ENCODE data around the gene BCL6. TPM values are rescaled to one million over a fixed set of nuclear protein-coding genes. Genes with fewer than 3 reads are reported as not detected.

BCL6 gene
- polyA plus RNA-seq, 3 donors: 10.6 to 16.8 (median 12.8) TPM

DNA sequence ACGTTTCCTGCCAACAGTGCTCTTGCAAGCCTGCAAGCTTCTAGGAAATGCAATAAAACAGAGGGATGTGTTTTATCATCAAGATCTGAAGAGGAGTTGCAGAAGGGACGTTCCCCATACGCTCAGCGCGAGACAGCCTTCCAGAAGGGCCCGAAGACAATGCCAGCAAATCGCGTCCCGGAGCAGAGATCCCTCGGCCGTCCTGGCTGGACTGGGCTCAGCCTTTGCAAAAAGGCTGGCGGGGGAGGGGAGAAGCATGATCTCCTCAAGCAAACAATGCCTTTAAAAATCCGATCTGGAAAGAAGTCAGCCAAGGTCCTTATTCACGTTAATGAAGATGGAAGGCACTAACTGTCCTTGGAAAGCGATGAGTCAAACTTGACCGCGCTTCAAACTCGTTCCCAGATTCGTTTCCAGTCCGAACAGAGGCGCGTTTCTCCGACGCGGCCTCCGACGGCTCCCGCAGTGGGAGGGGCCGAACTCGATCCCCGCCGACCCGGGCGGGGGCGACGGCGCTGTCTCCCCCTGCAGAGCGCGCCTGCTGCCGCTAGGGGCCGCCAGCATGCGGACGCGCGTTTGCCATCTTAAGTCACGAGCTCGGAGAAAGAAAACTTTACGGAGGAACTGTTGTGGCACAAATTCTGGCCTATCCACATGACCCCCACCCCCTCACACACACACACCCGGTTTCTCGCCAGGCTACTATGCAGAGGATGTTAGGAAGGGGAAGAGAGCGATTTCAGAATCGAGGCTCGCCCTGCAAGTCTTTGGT is 5.5 kb downstream of the BCL6 start:
- DNase-seq: peak; percentile 88

DNA sequence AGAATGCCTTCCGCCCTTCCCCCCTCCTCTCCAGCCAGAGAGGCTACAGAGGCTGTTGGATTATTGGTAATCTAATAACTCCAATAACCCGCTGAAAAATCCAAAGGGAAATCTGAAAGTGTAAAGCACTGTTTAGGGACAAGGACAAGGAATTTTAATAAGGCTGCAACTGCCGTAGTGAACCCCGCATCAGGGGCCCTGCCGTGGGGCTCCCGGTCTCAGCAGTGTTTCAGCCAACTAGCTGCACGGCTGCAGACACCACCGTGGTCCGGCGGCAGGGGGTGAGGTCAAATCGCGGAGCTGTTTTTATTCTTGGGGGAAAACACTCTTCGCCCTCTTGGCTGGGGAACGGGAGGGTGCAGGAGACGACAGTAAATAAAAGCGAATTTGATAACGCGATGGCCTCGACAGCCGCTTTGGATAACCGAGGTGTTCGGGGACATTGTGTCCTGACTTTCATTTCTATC is 6.1 kb downstream of the BCL6 start:
- DNase-seq: no peak

DNA sequence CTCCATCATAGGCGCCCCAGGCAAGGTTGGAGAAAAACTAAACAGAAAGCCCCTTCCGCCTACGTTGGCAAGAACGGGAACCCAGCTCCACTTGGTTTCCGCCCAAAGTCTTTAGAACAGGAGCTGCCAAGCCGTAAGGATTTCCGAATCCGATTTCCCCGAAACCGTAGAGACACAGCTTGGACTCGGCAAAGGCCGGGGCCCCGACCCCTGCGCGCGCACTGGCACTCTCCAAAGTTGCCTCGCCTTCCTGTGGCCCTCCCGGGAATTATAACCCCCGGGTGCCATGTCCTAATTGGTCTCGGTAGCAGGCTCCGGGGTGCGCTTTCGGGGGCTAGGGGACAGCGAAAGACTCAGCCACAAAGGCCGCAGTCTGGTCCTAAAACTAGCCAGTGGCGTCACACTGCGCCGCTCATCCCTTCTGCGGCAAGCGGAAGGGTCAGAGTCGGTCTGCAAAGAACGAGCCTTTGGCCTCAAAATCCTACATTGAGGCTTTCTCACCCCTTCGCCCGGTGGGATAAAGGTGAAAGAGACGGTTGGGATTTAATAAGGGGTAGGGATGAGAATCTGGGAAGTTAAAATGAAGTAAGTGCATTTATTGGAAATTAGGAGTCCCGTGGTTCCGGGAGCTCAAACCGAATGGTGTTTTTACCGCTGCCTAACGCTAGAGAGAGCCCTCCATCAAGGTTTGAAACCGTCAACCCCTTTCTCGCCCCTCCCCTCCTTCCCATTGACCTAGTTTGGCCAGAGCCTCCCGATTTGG is 6.8 kb downstream of the BCL6 start:
- peak; percentile 93 for DNase-seq

DNA sequence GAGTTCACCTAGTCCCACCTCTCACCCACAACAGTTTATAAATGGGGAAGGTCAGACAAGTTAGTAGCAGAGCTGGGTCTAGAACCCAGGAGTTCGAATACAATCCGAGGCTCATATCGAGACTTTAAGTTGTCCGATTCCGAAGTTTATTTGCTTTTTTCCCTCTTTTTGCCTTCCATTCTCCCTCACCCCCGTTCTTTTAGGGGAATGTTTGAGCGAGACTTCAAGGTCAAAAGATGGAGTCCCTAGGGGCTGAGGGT is 7.3 kb downstream of the BCL6 start:
- DNase-seq: no peak

DNA sequence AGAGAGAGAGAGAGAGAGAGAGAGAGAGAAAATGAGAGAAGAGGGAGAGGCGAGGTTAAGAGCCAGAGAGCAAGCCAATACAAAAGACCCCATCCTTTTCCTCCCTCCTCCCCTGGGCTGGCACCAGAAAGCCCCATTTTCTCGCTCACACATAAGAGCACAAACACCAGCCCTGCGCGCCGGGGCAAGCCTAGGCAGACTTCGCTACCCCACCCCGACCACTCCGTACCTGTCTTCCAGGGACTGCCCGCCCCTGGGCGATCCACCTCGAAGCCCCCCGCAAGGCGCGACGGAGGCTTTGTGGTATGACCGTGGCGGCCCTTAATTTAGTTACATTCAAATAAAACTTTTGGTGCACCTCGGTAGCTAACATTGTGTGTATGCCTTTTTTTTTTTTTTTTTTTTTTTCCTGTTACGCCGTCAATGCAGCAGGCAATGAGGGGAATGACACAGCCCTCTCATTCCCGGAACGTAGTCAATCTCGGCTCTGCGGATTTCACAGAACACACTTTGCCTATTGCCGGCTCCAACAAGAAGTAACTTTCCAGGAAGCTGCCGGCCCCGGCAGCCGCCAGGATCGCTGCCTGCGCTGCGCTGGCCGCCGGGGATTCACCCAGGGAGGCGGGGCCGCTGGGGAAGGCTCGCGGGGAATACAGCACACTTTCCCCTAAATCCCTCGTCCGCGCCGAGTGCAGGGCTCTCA is 7.7 kb downstream of the BCL6 start:
- DNase-seq: no peak

DNA sequence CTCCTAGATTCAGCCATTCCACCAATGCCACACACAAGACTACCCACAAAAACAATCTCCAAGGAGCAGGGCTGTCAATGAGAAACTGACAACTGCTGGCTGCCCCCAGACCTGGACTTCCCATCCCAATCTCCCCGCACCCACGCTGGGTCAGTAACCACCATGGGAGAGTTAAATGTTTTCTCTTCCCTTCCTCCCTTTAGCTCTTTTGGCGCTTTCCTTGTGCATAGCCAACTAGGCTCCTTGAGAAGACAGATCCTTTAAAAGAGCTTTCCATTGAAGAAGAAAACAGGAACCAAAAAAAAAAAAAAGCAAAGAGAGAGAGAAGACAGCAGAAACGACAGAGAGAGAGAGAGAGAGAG is 8.3 kb downstream of the BCL6 start:
- no peak for DNase-seq

DNA sequence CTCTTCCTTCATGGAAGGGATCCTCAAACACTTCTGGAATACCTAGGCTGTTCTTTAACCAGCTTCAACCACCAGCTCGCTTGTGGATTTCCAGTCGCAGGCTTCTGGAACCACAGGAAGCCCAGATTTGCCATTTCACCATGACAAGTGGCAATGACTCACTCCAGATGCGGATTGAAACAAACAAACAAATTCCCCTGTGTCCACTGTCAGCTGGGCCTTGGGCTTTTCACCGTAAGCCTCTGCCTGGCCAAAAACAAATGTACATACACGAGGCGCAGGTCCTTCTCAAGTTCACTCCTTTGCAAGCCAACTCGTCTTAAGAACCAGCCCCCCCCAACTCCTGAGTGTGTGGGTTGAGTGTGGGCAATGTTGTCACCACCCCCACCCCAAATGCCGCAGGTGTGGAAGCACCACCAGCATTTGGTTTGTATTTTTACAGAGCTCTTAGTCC is 8.8 kb downstream of the BCL6 start:
- DNase-seq: no peak

DNA sequence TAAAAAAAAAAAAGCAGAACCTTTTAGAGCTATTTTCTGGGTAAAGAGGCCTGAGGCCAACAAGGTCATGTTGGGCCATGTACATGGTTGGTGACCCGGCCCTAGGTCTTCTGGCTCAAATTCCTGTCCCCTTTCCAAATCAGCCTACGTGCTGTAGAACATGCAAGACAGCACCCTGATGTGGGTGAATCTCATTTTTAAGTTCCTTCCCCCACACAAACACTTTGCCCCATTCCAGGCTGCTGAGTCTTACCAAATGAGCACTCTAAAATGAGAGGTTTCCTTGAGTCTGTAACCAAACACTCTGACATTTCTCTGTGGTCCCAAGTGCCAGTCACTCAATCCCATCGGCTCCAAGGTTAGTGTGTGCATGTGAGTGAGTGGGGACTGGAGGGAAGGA is 9.4 kb downstream of the BCL6 start:
- no peak for DNase-seq

DNA sequence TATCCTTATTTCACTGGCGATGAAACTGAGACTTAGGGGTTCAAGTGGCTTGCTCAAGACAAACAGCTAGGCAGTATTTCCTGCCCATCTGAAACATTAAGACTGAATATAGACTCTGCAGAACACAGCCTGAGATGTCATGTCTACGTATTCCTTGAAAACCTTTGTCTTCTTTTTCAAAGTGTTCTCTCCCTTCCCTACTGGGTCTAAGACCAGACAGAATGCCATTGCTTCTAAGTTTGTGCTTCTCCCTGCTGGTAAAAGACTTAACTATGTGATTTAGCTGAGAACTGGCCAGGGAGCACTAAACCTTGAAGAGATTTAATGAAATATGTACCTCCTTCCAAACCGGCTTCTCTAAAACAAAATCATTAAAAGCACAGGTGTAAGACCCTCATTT is 9.9 kb downstream of the BCL6 start:
- DNase-seq: no peak

DNA sequence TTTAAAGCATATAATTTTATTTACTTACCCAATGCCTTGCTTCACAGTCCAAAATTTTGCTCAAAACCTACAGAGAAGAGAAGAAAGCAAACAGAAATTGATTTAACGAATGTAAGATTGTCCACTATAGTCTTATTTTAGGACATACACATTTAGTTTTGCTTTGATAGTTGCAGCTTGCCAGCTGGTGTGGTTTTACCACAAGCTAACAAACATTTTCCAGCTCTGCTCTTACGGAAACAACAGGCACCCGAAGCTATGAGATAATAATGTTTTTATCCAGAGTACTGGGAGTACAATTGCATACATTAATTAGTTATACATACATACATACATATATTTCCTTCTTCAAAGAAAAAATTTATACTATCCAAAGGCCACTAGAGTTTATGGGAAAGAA is 10.4 kb downstream of the BCL6 start:
- DNase-seq: no peak

DNA sequence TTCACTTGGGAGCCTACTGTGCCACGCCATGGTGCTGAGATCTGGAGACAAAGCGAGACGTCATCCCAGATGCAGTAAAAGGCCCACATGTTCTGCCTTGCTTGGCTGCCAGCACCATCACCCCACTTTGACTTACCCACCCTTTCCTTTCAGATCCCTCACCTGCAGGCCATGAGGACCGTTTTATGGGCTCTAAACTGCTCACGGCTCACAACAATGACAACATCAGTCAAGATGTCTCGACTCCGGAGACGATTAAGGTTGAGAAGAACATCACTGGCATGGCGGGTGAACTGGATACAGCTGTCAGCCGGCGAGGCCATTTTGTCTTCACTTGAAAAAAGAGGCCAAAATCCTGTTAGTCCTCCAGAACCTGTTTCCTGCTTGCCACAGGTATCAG is 11.9 kb downstream of the BCL6 start:
- no peak for DNase-seq

DNA sequence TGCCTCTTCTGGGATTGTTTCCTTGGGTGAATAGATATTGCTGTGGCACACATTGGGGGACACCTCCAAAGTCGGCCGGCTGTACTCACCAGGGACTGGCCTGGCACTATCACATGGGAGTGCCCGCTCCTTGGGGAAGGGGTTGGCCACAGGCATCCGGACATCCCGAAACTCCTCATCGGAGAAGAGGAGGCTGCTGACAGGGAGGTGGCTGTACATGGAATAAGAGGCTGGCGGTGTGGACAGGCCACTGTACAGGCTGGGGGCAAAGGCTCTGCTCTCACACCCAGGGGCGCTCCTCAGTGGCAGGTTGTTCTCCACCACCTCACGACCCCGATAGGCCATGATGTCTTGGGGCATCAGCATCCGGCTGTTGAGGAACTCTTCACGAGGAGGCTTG is 15.7 kb downstream of the BCL6 start:
- DNase-seq: no peak

DNA sequence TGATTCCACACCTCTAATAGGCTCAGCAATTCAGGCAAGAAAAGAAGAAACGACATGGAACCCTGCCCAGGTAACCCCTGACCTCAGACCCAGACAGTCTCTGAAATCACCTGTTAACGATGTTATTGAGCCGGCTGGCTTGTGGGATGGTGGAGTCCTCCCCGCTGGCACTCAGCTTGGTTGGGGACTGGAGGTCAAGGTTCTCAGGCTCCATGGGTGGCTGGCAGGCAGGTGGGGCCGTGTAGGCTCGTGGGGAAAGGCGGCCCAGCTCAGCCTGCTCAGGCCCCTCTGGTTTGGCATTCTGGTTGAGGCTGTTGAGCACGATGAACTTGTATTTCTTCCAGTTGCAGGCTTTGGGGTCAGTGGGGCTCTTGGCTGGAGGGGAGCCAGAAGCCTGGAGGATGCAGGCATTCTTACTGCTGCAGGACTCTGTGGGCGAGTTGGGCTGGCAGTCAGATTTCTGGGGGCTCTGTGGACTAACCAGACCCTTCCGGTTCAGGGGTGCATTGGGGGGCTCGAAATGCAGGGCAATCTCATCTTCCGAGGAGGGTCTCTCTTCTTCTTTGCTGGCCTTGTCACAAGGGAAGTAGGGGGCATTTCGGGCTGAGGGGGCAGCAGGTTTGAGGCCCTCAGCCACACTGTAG is 16.2 kb downstream of the BCL6 start:
- no peak for DNase-seq

DNA sequence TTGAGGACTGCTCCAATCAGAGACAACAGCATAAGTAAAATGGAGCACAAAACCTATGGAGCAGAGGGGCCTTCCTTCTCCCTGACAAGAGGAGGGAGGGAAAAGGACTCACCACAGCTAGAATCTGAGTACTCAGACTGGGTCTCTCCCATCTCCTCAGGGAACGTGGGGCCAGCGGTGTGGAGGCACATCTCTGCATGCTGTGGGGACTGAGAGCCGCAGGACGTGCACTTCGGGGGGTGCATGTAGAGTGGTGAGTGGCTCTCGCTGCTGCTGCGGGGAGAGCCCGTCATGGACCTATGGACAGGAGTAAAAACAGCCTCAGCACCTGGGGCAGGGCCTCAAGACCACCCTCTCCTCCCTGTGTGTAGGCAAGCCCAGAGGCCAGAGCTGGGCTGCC is 17.0 kb downstream of the BCL6 start:
- no peak for DNase-seq

DNA sequence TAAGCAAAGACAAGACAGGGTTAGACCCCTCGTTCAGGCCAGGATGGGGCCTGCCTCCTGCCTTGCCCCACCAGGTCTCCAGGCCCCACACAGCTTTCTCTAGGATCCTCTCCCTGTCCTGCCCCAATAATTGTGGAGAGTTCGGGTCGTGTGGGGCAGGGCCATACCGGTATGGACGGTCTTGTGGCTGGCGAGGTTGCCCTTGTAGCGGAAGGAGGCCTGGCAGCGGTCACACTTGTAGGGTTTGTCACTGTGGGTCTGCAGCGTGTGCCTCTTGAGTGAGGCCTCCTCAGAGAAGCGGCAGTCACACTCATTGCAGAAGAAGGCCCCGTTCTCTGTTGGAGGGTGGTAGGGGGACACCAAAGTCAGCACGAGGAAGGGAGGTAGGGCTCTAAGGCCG is 18.7 kb downstream of the BCL6 start:
- DNase-seq: no peak

DNA sequence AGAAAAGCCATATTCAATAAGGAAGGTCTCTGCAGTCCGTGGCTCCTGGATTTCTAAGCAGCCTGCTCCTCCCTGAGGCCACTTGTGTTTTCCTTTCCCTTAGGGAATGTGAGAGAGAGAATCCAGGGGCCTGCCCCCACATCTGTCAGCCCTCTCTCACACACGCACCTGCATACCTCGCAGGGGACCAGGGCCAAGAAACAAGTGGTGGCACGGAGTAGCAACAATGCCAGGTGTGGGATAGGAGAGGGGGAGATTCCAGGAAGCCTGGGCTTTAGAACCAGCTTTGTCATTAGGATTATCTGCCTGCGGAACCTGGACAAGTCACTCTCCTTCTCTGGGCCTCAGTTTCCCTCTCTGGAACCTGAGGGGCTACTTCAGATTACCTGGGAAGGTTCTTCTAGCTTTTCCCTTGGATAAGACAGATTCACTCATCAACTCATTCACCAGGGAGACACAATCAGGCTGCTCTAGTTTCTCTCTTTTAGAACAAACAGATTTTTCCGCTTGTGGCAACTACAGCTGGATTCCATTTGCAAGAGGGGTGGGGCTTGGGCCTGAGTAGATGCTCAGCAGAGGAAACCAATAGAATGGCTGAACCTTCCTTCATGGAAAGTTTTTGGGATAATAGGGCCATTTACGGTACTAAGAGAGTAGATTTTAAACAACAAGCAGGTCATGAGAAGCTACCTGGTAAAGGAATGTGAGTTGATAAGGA is 19.5 kb downstream of the BCL6 start:
- DNase-seq: no peak

DNA sequence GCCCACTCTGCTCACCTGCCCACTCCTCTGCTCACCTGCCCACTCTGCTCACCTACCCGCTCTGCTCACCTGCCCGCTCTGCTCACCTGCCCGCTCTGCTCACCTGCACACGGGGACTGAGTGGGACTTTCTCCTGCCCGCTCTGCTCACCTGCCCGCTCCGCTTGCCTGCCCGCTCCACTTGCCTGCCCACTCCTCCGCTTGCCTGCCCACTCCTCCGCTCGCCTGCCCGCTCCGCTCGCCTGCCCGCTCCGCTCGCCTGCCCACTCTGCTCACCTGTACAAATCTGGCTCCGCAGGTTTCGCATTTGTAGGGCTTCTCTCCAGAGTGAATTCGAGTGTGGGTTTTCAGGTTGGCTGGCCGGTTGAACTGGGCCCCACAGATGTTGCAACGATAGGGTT is 20.0 kb downstream of the BCL6 start:
- DNase-seq: no peak

DNA sequence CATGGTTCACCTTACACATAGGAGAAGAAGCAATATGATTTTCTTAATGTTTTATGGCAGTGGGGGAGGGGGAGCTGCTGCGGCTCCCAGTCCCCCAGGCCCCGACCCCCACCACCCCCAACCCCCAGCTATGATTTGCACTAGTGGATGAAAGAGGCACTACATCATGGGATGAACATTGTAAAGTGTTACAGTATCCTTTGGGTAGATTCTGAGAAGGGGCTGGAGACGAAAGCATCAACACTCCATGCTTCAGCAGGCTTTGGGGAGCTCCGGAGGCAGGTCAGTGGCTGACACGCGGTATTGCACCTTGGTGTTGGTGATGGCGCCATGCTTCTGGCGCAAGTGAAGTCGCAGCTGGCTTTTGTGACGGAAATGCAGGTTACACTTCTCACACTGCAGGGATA is 23.1 kb downstream of the BCL6 start:
- DNase-seq: no peak

DNA sequence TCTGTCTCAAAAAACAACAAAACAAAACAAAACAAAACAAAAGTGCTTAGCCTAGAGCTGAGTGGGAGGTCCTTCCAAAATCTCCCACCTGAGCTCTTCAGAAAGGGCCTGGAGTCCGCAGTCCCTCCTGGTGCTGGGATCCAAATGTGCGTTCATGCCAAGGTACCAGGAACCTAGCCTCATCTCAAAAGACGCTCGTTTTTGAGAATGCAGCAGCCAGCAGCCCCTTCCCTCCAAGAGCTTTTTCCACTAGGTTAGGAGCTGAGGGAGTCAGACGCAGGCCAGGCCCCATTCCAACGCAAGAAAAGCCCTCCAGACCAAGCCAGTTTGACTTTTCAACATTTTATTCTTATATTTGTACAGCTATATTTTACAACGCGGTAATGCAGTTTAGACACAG is 24.2 kb downstream of the BCL6 start:
- DNase-seq: no peak

DNA sequence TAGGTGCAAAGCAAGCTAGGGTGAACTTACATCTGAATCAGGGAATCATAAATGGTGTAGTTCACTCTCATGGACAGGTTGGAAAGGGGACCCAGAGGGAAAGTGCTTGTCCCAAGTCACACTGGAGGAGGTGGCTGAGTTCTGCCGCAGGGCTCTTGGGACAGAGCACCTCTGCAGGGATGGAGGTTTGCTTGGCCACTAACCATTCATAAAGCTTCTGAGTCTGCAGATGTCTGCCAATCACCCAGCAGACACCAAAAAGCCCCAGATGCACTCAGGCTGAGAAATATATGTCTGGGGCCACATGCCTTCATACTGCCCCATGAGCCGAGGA is 25.0 kb downstream of the BCL6 start:
- no peak for DNase-seq

DNA sequence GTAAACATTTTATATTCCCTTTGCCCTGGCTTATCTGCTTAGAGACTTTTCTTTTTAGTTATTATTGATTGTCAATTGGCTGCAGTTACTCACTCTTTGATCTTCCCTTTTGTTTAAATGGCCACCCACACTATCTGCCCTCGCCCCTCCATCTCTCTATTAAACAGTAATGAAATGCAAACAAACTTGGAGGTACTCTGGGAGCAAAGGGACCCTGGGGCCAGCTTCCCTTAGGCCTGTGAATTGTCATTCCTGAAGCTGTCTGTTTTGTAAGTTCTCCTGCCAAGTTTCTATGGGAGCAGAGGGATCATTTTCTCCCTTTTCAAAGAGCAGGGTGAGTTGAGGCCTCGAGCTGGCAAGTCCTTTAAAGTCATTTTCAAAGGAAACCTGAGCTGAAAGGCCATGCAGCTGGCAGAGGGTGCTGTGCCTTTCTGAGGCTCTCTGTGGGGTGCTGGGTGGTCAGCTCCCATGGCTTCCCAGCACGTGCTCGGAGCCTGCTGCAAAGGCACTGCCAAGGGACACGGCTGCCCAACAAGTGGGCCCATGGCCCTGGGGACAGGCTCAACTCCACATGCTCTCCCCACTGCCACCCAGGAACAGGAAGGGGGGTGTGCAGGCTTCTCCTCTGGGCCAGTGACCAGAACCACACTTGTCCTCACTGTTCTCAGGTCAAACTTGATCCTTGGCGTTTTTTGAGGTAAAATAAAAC is 25.5 kb downstream of the BCL6 start:
- DNase-seq: no peak

DNA sequence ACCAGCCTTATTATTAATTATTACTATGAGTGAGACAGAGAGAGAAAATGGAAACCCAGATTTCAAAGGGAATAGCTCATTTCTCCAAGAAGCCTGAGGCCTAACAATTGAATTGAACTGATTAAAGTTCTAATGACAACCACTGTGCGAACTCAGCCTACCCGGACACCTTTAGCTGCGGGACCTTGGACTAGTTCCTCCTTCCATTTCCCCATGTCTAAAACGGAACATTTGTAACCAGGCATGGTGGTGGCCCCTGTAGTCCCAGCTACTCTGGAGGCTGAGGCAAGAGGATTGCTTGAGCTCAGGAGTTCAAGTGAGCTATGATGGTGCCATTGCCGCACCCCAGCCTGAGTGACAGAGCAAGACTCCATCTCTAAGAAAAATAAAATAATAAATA is 26.5 kb downstream of the BCL6 start:
- no peak for DNase-seq

All from renal pelvis (tissue), 4 donors.